GM10248 (cell line): ENCODE data around the gene SDHB.

Experiments used
- CTCF ChIA-PET: fragments of 300-600 bp; sonication (Branson Sonifier 250); formaldehyde crosslinking; extraction: SDS; loops from one replicate; lab custom pipeline; 2021; ENCODE audit warnings: antibody characterized with exemption; lab: Yijun Ruan, JAX
- POLR2A ChIA-PET: fragments of 350-650 bp; sonication (Branson Sonifier 250); formaldehyde crosslinking; extraction: SDS; loops from one replicate; lab custom pipeline; 2020; ENCODE audit warnings: antibody characterized with exemption; lab: Yijun Ruan, JAX
- DNase-seq: peaks from one replicate; pipeline ENCODE4 v3.0.0; 2012; ENCODE audit errors: extremely low spot score
- CTCF ChIP-seq: IDR thresholded peaks from 2 replicates; pipeline ENCODE4 v1.5.1; 2012; ENCODE audit warnings: mild to moderate bottlenecking, low read depth; ENCODE audit errors: extremely low read depth, missing control alignments, control extremely low read depth

SDHB gene

GRCh38 chr1:17097147-17097546, 43.3 kb upstream of the SDHB start:
- DNase-seq: no peak
- ChIA-PET POLR2A (no interaction called here), CTCF (no interaction called here)
- no peak for TF ChIP-seq CTCF

- no peak for TF ChIP-seq CTCF
- DNase-seq: no peak
- ChIA-PET POLR2A (no interaction called here), CTCF (no interaction called here)
These were observed 42.8 kb upstream of the SDHB start for GRCh38 chr1:17096584-17096983.

GRCh38 chr1:17095141-17095540, 41.3 kb upstream of the SDHB start:
- ChIA-PET CTCF (no interaction called here), POLR2A (no interaction called here)
- TF ChIP-seq CTCF: no peak
- DNase-seq: no peak

- CTCF ChIA-PET: no interaction called here
These were observed 40.8 kb upstream of the SDHB start for GRCh38 chr1:17094664-17095063.

GRCh38 chr1:17093822-17094393, 40.1 kb upstream of the SDHB start:
- ChIA-PET CTCF (no interaction called here), POLR2A (no interaction called here)
- no peak for TF ChIP-seq CTCF
- no peak for DNase-seq

More at GRCh38 chr1:17094664-17095063, 40.8 kb upstream of the SDHB start:
- POLR2A ChIA-PET: no interaction called here
- DNase-seq: peak; percentile 62
- TF ChIP-seq CTCF: no peak

GRCh38 chr1:17091252-17091651, 37.4 kb upstream of the SDHB start:
- TF ChIP-seq CTCF: no peak
- CTCF ChIA-PET: no interaction called here
- POLR2A ChIA-PET: no interaction called here
- DNase-seq: no peak

- ChIA-PET POLR2A (no interaction called here), CTCF (interaction anchor here (1.0 kb wide), 1 partner anchor 15 kb away, joined by 3 read pairs; no protein-coding TSS in a partner anchor)
These were observed 35.7 kb upstream of the SDHB start for GRCh38 chr1:17089506-17089905.

More at GRCh38 chr1:17089506-17089905, 35.7 kb upstream of the SDHB start:
- TF ChIP-seq CTCF: no peak
- no peak for DNase-seq
